GM12878 (cell line): Measurements from ENCODE around the gene GADL1. TPM values are rescaled to one million over a fixed set of nuclear protein-coding genes. Genes with fewer than 3 reads are reported as not detected.

Experiments used
- ATAC-seq: fragments of 200-7000 bp; cut with Tn5 transposase; 3 replicates; pipeline ENCODE4 v1.9.1; 2020; ENCODE audit warnings: mild to moderate bottlenecking, moderate library complexity
- BruUV-seq: library from RNA; stranded (reverse); fragments of 400-500 nt; replicated peaks from 2 replicates; lab custom pipeline; 2021; lab: Mats Ljungman, UMichigan
- CTCF ChIA-PET: fragments of 300-600 bp; sonication (Branson Sonifier 250); formaldehyde crosslinking; extraction: SDS; loops from one replicate; lab custom pipeline; 2021; ENCODE audit warnings: inconsistent platforms; lab: Yijun Ruan, JAX
- POLR2A ChIA-PET: fragments of 350-600 bp; formaldehyde crosslinking; extraction: SDS; loops from one replicate; lab custom pipeline; 2021; ENCODE audit warnings: inconsistent platforms; lab: Charles Lee
- RAD21 ChIA-PET: fragments of 300-600 bp; sonication (Branson Sonifier 250); formaldehyde crosslinking; loops from one replicate; lab custom pipeline; 2023; ENCODE audit warnings: antibody characterized with exemption; ENCODE audit not compliant: unreplicated experiment; lab: Charles Lee
- SMC1A ChIA-PET: fragments of 300-600 bp; sonication (Branson Sonifier 250); formaldehyde crosslinking; loops from one replicate; lab custom pipeline; 2023; ENCODE audit not compliant: unreplicated experiment, uncharacterized antibody; lab: Charles Lee
- DNase-seq: peaks from one replicate; pipeline ENCODE4 v3.0.0-alpha.2; 2011; ENCODE audit warnings: low read depth, low spot score
- FAIRE-seq: peaks from 3 replicates; lab custom pipeline; 2011; peaks lifted over from hg19 to GRCh38; lab: Jason Lieb, UNC
- H2AFZ ChIP-seq: 2 replicates; pipeline ENCODE4 v1.6.0; 2011; ENCODE audit warnings: low read depth, low read length, control low read depth; ENCODE audit not compliant: control insufficient read depth
- H3K27ac ChIP-seq: 2 replicates; pipeline ENCODE4 v1.5.1; 2011; ENCODE audit warnings: control low read depth; ENCODE audit not compliant: control insufficient read depth, insufficient read depth
- H3K27me3 ChIP-seq, 2 experiments: replicated peaks in 1 of 2; 2 replicates each; pipeline versions ENCODE4 v1.6.0 to v1.6.1; 2011; ENCODE audit warnings: low read length in 1 of 2; ENCODE audit not compliant: control insufficient read depth in 2 of 2, insufficient read depth in 2 of 2
- H3K36me3 ChIP-seq, 2 experiments: 2 replicates each; pipeline ENCODE4 v1.5.1; 2011; ENCODE audit warnings: low read length in 1 of 2; ENCODE audit not compliant: control insufficient read depth in 2 of 2, insufficient read depth in 2 of 2
- H3K4me1 ChIP-seq: 2 replicates; pipeline ENCODE4 v1.6.1; 2011; ENCODE audit warnings: mild to moderate bottlenecking, low read length, moderate library complexity, mixed read lengths; ENCODE audit not compliant: control insufficient read depth, insufficient read depth
- H3K4me2 ChIP-seq: 2 replicates; pipeline ENCODE4 v1.6.0; 2011; ENCODE audit warnings: control low read depth; ENCODE audit not compliant: control insufficient read depth, insufficient read depth
- H3K4me3 ChIP-seq: fragments of 200-600 bp; sonication (generic); 2 replicates; pipeline ENCODE4 v1.5.1; 2016
- H3K79me2 ChIP-seq: 2 replicates; pipeline ENCODE4 v1.6.0; 2011; ENCODE audit warnings: low read length; ENCODE audit not compliant: control insufficient read depth, insufficient read depth
- H3K9ac ChIP-seq: 2 replicates; pipeline ENCODE4 v1.8.0; 2011; ENCODE audit warnings: low read length, control low read depth, mixed read lengths; ENCODE audit not compliant: control insufficient read depth, insufficient read depth
- H3K9me3 ChIP-seq: replicated peaks from 3 replicates; pipeline ENCODE4 v1.5.1; 2011; ENCODE audit warnings: mild to moderate bottlenecking, low read length; ENCODE audit not compliant: control insufficient read depth, insufficient read depth
- H4K20me1 ChIP-seq: 2 replicates; pipeline ENCODE4 v1.6.0; 2011; ENCODE audit not compliant: control insufficient read depth, insufficient read depth
- ATF2 ChIP-seq: IDR thresholded peaks from 2 replicates; pipeline ENCODE4 v1.6.1; 2012; ENCODE audit warnings: low read length, inconsistent platforms
- CBFB ChIP-seq: IDR thresholded peaks from 2 replicates; pipeline ENCODE4 v1.6.1; 2016; ENCODE audit warnings: antibody characterized with exemption, low read depth
- CHD4 ChIP-seq: fragments of 200-600 bp; sonication (generic); IDR thresholded peaks from 2 replicates; pipeline ENCODE4 v1.6.1; 2016; ENCODE audit warnings: mild to moderate bottlenecking
- CTCF ChIP-seq, 3 experiments: IDR thresholded peaks in 2 of 3; conservative IDR thresholded peaks in 1 of 3; 2 replicates each; pipeline ENCODE4 v1.5.1; 2011; ENCODE audit warnings: low read depth in 3 of 3, low read length in 3 of 3, mild to moderate bottlenecking in 3 of 3, control low read depth in 2 of 3, moderate library complexity in 2 of 3, inconsistent platforms in 1 of 3, mixed read lengths in 1 of 3; ENCODE audit not compliant: control insufficient read depth in 2 of 3, insufficient read depth in 1 of 3; ENCODE audit errors: extremely low read depth in 1 of 3
- ETV6 ChIP-seq, 2 experiments: fragments of 450-650 bp in 1 of 2; IDR thresholded peaks in 1 of 2; conservative IDR thresholded peaks in 1 of 2; 2 replicates each; pipeline ENCODE4 v1.6.1; 2014; ENCODE audit warnings: antibody characterized with exemption in 1 of 2, borderline replicate concordance in 1 of 2, low read depth in 1 of 2, mild to moderate bottlenecking in 1 of 2, moderate library complexity in 1 of 2
- HCFC1 ChIP-seq: fragments of 150-350 bp; IDR thresholded peaks from 2 replicates; pipeline ENCODE4 v1.6.1; 2014; ENCODE audit warnings: low read length
- HDAC6 ChIP-seq: fragments of 200-600 bp; sonication (generic); IDR thresholded peaks from one replicate; pipeline ENCODE4 v1.8.0; 2017; ENCODE audit warnings: antibody characterized with exemption; ENCODE audit not compliant: unreplicated experiment
- JUNB ChIP-seq: IDR thresholded peaks from 2 replicates; pipeline ENCODE4 v1.6.1; 2016; ENCODE audit warnings: antibody characterized with exemption, mild to moderate bottlenecking
- KAT2A ChIP-seq: conservative IDR thresholded peaks from 2 replicates; pipeline ENCODE4 v1.6.1; 2011; ENCODE audit warnings: low read depth, low read length; ENCODE audit not compliant: control insufficient read depth
- MYB ChIP-seq: fragments of 150-350 bp; IDR thresholded peaks from 2 replicates; pipeline ENCODE4 v1.6.1; 2014; ENCODE audit warnings: mild to moderate bottlenecking, low read depth, low read length, borderline replicate concordance
- NFXL1 ChIP-seq: fragments of 450-650 bp; IDR thresholded peaks from 2 replicates; pipeline ENCODE4 v1.6.1; 2017; ENCODE audit warnings: antibody characterized with exemption, mild to moderate bottlenecking, borderline replicate concordance
- NKRF ChIP-seq: fragments of 450-650 bp; conservative IDR thresholded peaks from 2 replicates; pipeline ENCODE4 v1.6.1; 2017; ENCODE audit warnings: mild to moderate bottlenecking, moderate library complexity
- NR2C2 ChIP-seq: IDR thresholded peaks from 2 replicates; pipeline ENCODE4 v1.6.1; 2011; ENCODE audit warnings: borderline replicate concordance, low read depth; ENCODE audit not compliant: control insufficient read depth, insufficient read length
- NR2F1 ChIP-seq: fragments of 450-650 bp; conservative IDR thresholded peaks from 2 replicates; pipeline ENCODE4 v1.6.1; 2017; ENCODE audit warnings: mild to moderate bottlenecking
- RB1 ChIP-seq: fragments of 450-650 bp; formaldehyde crosslinking; IDR thresholded peaks from 2 replicates; pipeline ENCODE4 v1.6.1; 2017; ENCODE audit warnings: mild to moderate bottlenecking, borderline replicate concordance
- SMAD5 ChIP-seq: IDR thresholded peaks from 2 replicates; pipeline ENCODE4 v1.6.1; 2016; ENCODE audit warnings: antibody characterized with exemption, low read depth
- STAT1 ChIP-seq: fragments of 450-650 bp; conservative IDR thresholded peaks from 2 replicates; pipeline ENCODE4 v1.6.1; 2014; ENCODE audit warnings: antibody characterized with exemption, mild to moderate bottlenecking
- ZNF274 ChIP-seq: IDR thresholded peaks from one replicate; pipeline ENCODE4 v1.8.0; 2011; ENCODE audit not compliant: insufficient read length, insufficient read depth
- WGBS: methylation state at CpG from one replicate; pipeline ENCODE4 v1.1.6; 2016; ENCODE audit warnings: low lambda C conversion rate; ENCODE audit not compliant: insufficient replicate concordance, insufficient coverage; ENCODE audit errors: missing lambda C conversion rate; 5-methylcytosine and 5-hydroxymethylcytosine counted together
- in situ Hi-C: fragments of 300-500 bp; cut with MboI; formaldehyde crosslinking; loops from 9 replicates; pipeline ENCODE4 v1.14.3; 2018; ENCODE audit warnings: mixed read lengths
- intact Hi-C: fragments of 100-400 bp; cut with micrococcal nuclease; formaldehyde crosslinking; loops from one replicate; pipeline ENCODE4 v1.14.2; 2022; ENCODE audit not compliant: unreplicated experiment
- polyA plus RNA-seq, 11 experiments: library from polyadenylated mRNA; depleted of rRNA in 4 of 11; unstranded in 6 of 11; stranded (reverse) in 5 of 11; fragments of >200 nt; fragmentation: Nextera tagmentation in 4 of 11; fragmentation: Illumina TruSeq in 1 of 11; extraction: Ambion mirVana in 4 of 11; extraction: Trizol in 1 of 11; gene quantifications; 1 replicate in 1 of 11; 2 replicates in 10 of 11; pipeline versions ENCODE4 v1.2.1 to v1.2.3, GENCODE V29; 2011 to 2016; ENCODE audit warnings: inconsistent platforms in 2 of 11, missing spikeins in 2 of 11, low read depth in 1 of 11
- total RNA-seq, 4 experiments: library from RNA; depleted of rRNA in 3 of 4; stranded (reverse); fragments of >200 nt in 3 of 4; fragmentation: Illumina TruSeq in 1 of 4; extraction: Trizol in 1 of 4; gene quantifications; 2 replicates each; pipeline versions ENCODE4 v1.2.1 to v1.2.3, GENCODE V29; 2013 to 2021

The GADL1 gene
- total and polyA plus RNA-seq, 10 of the 15 experiments (the other 5 are each of a cell fraction or from before 2014, with no cell fraction given), result 0.04 TPM; not detected in 9

- H3K4me3 ChIP-seq, result no peak overlapping the region
- no peak overlapping the region for H2AFZ ChIP-seq
- no peaks in the 10 kb centered on the region for H4K20me1 ChIP-seq
- intact Hi-C loops, result loop anchor here (10.0 kb wide), 1 partner anchor 666 kb away; no protein-coding TSS in a partner anchor
- H3K4me1 ChIP-seq, result no peaks in the 10 kb centered on the region
- H3K36me3 ChIP-seq, result no peaks in the 10 kb centered on the region
- no peak overlapping the region for H3K9ac ChIP-seq
- FAIRE-seq, result no peak
- ChIA-PET RAD21 (no interaction called here), SMC1A (no interaction called here), CTCF (no interaction called here), POLR2A (no interaction called here)
- TF ChIP-seq CBFB, result no peak
- no peak for TF ChIP-seq NR2C2
- no peak for TF ChIP-seq CHD4
- no peak for TF ChIP-seq KAT2A
- no peak for TF ChIP-seq CTCF (IDR thresholded peaks at IDR 0.05 in 2 of 3, conservative IDR thresholded peaks at IDR 0.05 in 1 of 3; ENCODE audit: control insufficient read depth in 2 of 3, extremely low read depth in 1 of 3, insufficient read depth in 1 of 3, low read depth in 3 of 3, low read length in 3 of 3)
- no peak for TF ChIP-seq RB1
- no peak for TF ChIP-seq JUNB
- TF ChIP-seq STAT1, result no peak
- no peak for TF ChIP-seq ATF2
- no peak for TF ChIP-seq HCFC1
- TF ChIP-seq SMAD5, result no peak
- no peak for TF ChIP-seq HDAC6
- no peak for TF ChIP-seq NKRF
- no peak for TF ChIP-seq MYB
- no peak for TF ChIP-seq ETV6 (conservative IDR thresholded peaks at IDR 0.05 in 1 of 2, IDR thresholded peaks at IDR 0.05 in 1 of 2; ENCODE audit: borderline replicate concordance in 1 of 2, low read depth in 1 of 2)
- TF ChIP-seq NFXL1, result no peak
- TF ChIP-seq NR2F1, result no peak
- no peak for TF ChIP-seq ZNF274
- no peak overlapping the region for H3K27ac ChIP-seq
- no peaks in the 10 kb centered on the region for H3K79me2 ChIP-seq
- no peaks in the 10 kb centered on the region; a peak in 1 of 4 replicates for H3K27me3 ChIP-seq
- no peaks in the 10 kb centered on the region; the same call in 2 of the 3 replicates for H3K9me3 ChIP-seq
- H3K4me2 ChIP-seq, result no peak overlapping the region
- no peak for DNase-seq
- in situ Hi-C loops, result no loop called here
- WGBS, result 13% methylated on average over 3 of the region's 3 CpGs
- ATAC-seq, result no peak
- BruUV-seq, result no TSS peak
Measured at GRCh38 chr3:30778933-30779332, 115.5 kb downstream of the GADL1 start.
